ENCODE data around the gene GALNT8. TPM values are rescaled to one million over a fixed set of nuclear protein-coding genes. Genes with fewer than 3 reads are reported as not detected.

GALNT8 gene
- total and polyA plus RNA-seq, 2 experiments from 2014 or later: 3.8 to 7.7 TPM

GRCh38 chr12:4700621-4701026 is 19.6 kb upstream of the GALNT8 start:
- Histone ChIP-seq H3K9me2 (ENCODE audit: insufficient read depth) (0 out of 2 replicates have a peak, but pooled peaks cover 4% of the 10 kb centered on the region), H3K36me3 (ENCODE audit: insufficient read depth) (0 out of 2 replicates have a peak, but pooled peaks cover 5% of the 10 kb centered on the region), H2AFZ (no peak overlapping the region), H3K4me2 (no peak overlapping the region), H3F3A (replicated peaks; ENCODE audit: low read depth) (no peaks in the 10 kb centered on the region), H3K4me3 (no peak overlapping the region), H3K4me1 (ENCODE audit: insufficient read depth) (no peaks in the 10 kb centered on the region), H3K27ac (ENCODE audit: low read depth) (no peak overlapping the region), H4K20me1 (replicated peaks; ENCODE audit: insufficient read depth) (no peaks in the 10 kb centered on the region), H3K79me2 (replicated peaks; ENCODE audit: insufficient read depth) (no peaks in the 10 kb centered on the region), H3K27me3 (ENCODE audit: insufficient read depth) (no peaks in the 10 kb centered on the region)
- Mint-ChIP-seq H3K36me3 (ENCODE audit: low read depth) (peaks cover 14% of the 10 kb centered on the region; the same call in 2 of the 3 replicates), H3K4me1 (peaks cover 5% of the 10 kb centered on the region; the same call in 2 of the 3 replicates), H3K27me3 (ENCODE audit: insufficient read depth, low read depth, poor library complexity) (peaks cover 2% of the 10 kb centered on the region), H3K4me3 (no peak overlapping the region), H3K27ac (no peak overlapping the region; the same call in 1 of the 2 replicates), H3K9me3 (no peaks in the 10 kb centered on the region)
- DNase-seq (ENCODE audit: low spot score) (peak; percentile 55), ATAC-seq (peak; percentile 72)
- TF ChIP-seq CTCF (conservative IDR thresholded peaks at IDR 0.05; ENCODE audit: low read depth in 2 of 2) (no peak), REST (IDR thresholded peaks at IDR 0.05; ENCODE audit: unreplicated experiment) (no peak), ZNF331 (CRISPR knock-in tag; IDR thresholded peaks at IDR 0.05; ENCODE audit: low read depth) (no peak), JUNB (IDR thresholded peaks at IDR 0.05; ENCODE audit: unreplicated experiment) (no peak), EZH2 (IDR thresholded peaks at IDR 0.05; ENCODE audit: low read depth, unreplicated experiment) (no peak), ETS1 (IDR thresholded peaks at IDR 0.05) (no peak), ZNF462 (CRISPR knock-in tag; IDR thresholded peaks at IDR 0.05) (no peak), ZNF114 (CRISPR knock-in tag; IDR thresholded peaks at IDR 0.05) (no peak), STAT1 (IDR thresholded peaks at IDR 0.05; ENCODE audit: unreplicated experiment) (no peak), POLR2AphosphoS5 (IDR thresholded peaks at IDR 0.05; ENCODE audit: low read depth) (no peak), NANOG (IDR thresholded peaks at IDR 0.05; ENCODE audit: borderline replicate concordance) (no peak), EZH2phosphoT487 (IDR thresholded peaks at IDR 0.05; ENCODE audit: unreplicated experiment) (no peak), CREB1 (CRISPR knock-in tag; IDR thresholded peaks at IDR 0.05; ENCODE audit: low read depth) (no peak)
